ENCODE measurements around the gene COL23A1.

The COL23A1 gene

DNA sequence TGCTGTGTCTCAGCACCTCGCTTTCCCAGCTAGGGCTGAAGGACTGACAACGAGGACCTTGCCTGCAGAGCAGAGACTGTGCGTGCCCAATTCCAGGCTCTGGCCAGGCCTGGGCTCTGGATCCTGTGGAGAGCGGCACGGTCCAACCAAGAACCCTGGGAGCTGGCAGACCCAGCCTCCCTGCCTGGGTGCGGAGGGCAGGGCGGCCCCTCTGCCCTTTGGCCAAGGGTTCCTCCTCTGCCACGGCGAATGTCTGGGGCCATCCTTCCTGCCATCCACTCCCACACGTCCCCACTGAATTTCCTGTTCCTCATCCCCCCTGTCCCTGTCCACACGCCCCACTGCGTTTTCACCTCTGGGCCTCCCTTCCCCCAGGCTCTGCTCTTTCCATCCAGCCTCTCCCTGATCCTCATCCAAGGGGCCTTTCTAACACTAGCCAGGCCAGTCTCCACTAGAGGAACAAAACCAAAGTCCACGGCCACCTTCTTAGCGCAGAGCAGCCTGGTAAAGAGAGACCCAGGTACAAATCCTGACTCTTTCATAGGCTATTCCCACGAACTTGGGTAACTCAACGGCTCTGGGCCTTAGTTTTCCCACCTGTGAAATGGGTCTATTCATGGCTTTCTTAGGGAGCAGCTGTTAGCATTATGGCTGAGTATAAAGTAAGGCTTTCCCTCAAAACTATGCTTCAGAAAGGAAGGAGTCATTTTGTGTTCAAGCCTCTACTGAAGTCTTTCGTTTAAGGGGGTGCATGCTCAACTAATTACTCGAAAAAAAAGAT, 262.1 kb downstream of the COL23A1 start:
- Histone ChIP-seq H3K4me1 (peaks cover 0 to 14% (median 10%) of the 10 kb centered on the region in 4 donors), H3K4me3 (no peak overlapping the region), H3K27me3 (peaks cover 0 to 51% of the 10 kb centered on the region in 2 donors), H3K36me3 (no peaks in the 10 kb centered on the region), H3K27ac (no peak overlapping the region), H3K9me3 (no peaks in the 10 kb centered on the region)
- intact Hi-C loops (cut with DNase I; ENCODE audit: low total_unique reads), result no loop called here
- DNase-seq, result no peak
- TF ChIP-seq, protein P1, sequence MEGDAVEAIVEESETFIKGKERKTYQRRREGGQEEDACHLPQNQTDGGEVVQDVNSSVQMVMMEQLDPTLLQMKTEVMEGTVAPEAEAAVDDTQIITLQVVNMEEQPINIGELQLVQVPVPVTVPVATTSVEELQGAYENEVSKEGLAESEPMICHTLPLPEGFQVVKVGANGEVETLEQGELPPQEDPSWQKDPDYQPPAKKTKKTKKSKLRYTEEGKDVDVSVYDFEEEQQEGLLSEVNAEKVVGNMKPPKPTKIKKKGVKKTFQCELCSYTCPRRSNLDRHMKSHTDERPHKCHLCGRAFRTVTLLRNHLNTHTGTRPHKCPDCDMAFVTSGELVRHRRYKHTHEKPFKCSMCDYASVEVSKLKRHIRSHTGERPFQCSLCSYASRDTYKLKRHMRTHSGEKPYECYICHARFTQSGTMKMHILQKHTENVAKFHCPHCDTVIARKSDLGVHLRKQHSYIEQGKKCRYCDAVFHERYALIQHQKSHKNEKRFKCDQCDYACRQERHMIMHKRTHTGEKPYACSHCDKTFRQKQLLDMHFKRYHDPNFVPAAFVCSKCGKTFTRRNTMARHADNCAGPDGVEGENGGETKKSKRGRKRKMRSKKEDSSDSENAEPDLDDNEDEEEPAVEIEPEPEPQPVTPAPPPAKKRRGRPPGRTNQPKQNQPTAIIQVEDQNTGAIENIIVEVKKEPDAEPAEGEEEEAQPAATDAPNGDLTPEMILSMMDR (IDR thresholded peaks at IDR 0.05), result no peak

DNA sequence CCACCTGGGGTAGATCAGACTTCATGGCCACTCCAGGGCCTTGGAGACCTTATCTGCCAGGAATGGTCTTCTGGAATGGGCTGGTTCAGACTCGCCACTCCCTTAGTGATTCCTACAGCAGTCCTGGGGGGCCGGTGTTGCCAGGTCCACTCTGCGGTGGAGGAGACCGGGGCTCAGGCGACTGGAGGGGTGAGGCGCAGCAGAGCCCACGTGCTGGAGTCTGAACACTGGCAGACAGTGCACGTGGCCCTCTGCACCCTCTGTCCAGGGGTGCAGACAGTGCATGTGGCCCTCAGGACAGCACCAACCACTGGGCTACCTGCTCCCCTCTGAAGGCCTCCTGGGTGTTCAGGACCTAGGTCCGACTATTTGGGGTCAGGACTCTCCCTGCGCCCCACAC, 262.7 kb downstream of the COL23A1 start:
- DNase-seq, result no peak
- intact Hi-C loops (cut with DNase I; ENCODE audit: low total_unique reads), result no loop called here

DNA sequence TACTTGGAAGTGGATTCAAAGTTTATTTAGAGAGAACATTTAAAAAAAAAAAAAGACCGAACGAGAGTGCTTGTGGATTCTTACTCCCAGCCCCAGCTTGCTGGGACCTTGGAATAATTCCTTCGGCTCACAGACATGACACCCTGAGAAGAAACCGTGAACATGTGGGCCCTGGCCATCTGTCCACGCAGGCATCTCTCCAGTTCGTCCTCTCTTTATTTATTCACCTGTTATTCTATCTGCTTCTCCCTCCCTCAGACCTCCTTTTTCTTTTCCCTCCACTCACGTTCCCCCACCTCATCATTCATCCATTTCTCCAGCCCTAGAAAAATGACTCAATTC, 263.8 kb downstream of the COL23A1 start:
- H3K27me3 ChIP-seq, result peaks cover 0 to 53% of the 10 kb centered on the region in 2 donors
- intact Hi-C loops (cut with DNase I; ENCODE audit: low total_unique reads), result no loop called here
- TF ChIP-seq, protein P1 (IDR thresholded peaks at IDR 0.05), result no peak
- no peaks in the 10 kb centered on the region for H3K36me3 ChIP-seq
- peaks cover 0 to 7% (median 3%) of the 10 kb centered on the region in 4 donors for H3K4me1 ChIP-seq
- H3K27ac ChIP-seq, result no peak overlapping the region
- no peaks in the 10 kb centered on the region for H3K9me3 ChIP-seq
- no peak overlapping the region for H3K4me3 ChIP-seq
- no peak for DNase-seq

More for the DNA sequence above, 262.7 kb downstream of the COL23A1 start:
- H3K9me3 ChIP-seq, result no peaks in the 10 kb centered on the region
- peaks cover 0 to 13% (median 10%) of the 10 kb centered on the region in 4 donors for H3K4me1 ChIP-seq
- H3K27ac ChIP-seq, result no peak overlapping the region
- H3K4me3 ChIP-seq, result no peak overlapping the region
- TF ChIP-seq, protein P1 (IDR thresholded peaks at IDR 0.05), result no peak
- peaks cover 0 to 53% of the 10 kb centered on the region in 2 donors for H3K27me3 ChIP-seq
- no peaks in the 10 kb centered on the region for H3K36me3 ChIP-seq

DNA sequence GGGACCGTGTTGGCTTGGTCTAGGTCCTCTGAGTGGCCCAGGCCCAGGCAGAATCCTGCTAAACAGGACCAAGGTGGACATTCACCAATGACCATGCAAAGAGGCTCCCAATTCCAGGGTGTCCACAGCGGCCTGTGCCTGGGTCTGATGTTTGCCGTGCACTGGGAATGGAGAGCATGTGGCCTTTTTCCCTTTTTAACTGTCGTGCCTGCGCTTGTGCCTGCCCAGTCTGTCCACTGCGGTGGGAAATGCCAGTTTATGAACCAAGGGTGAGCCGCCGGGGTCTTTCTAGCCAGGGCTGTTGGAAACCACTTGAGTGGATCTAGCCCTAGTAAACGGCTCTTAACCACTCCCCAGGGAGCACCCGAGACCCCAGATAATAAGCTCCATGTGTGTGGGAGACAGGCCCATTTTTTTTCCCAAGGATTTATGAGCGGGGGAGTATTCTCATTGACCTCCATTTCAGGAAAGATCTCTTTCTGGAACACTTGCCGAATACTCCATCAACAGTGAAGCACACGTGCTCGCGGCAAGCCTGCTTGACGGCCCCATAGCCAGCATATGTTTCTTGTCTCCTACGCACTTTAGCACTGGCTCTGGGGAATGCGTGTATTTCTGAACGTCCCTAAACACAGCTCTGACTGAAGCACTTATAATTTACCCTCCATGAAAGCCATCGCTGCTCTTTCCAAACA, 264.4 kb downstream of the COL23A1 start:
- Histone ChIP-seq H3K27ac (no peak overlapping the region), H3K27me3 (peaks cover 0 to 53% of the 10 kb centered on the region in 2 donors), H3K36me3 (no peaks in the 10 kb centered on the region), H3K9me3 (no peaks in the 10 kb centered on the region), H3K4me3 (no peak overlapping the region), H3K4me1 (peaks cover 0 to 2% (median 0%) of the 10 kb centered on the region in 4 donors)
- no peak for DNase-seq
- intact Hi-C loops (cut with DNase I; ENCODE audit: low total_unique reads), result no loop called here
- TF ChIP-seq, protein P1 (IDR thresholded peaks at IDR 0.05), result no peak

DNA sequence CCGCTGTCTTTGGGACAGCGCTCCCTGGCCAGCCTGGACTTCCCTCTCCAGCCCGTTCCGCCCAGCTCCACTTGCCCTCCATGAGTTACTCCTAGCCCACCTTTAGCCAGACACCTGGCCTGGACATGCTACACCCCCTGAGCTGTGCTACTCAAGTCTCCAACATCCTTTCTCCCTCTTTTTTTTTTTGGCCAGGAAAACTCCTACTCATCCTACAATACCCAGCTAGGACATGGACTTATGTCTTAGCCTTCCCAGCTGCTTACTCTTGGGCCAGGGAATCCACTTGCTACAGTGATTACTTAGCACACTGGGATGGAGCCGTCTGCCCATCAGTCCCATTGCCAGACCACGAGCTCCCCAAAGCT, 264.9 kb downstream of the COL23A1 start:
- Histone ChIP-seq H3K27ac (no peak overlapping the region), H3K36me3 (no peaks in the 10 kb centered on the region), H3K9me3 (no peaks in the 10 kb centered on the region), H3K4me1 (no peaks in the 10 kb centered on the region), H3K4me3 (no peak overlapping the region), H3K27me3 (peaks cover 0 to 53% of the 10 kb centered on the region in 2 donors)
- DNase-seq, result no peak
- intact Hi-C loops (cut with DNase I; ENCODE audit: low total_unique reads), result no loop called here
- TF ChIP-seq, protein P1 (IDR thresholded peaks at IDR 0.05), result no peak

Measured in tibial artery (tissue), 4 donors.